ENCODE results near the gene RMDN3. TPM values are rescaled to one million over a fixed set of nuclear protein-coding genes. Genes with fewer than 3 reads are reported as not detected.
A peak's percentile ranks its signal among the peaks of the same experiment; 100 is the strongest.

The RMDN3 gene
- total RNA-seq, 1 donor: 19.9 TPM

DNA sequence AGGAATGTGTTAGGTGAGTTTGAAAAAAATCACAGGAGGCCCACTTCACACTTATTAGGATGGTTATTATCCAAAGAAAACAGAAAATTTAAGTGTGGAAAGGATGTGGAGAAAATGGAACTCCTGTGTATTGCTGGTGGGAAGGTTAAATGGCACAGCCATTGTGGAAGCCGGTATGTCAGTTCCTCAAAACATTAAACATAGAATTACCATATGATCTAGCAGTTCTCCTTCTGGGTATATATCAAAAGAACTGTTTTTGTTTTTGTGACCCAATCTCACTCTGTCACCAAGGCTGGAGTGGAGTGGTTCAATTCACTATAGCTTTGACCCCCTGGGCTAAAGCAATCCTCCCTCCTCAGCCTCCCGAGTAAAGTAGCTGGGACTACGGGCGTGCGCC lies 41.5 kb upstream of the RMDN3 start:
- Histone ChIP-seq H3K9me3 (ENCODE audit: low read depth, low read length) (no peaks in the 10 kb centered on the region), H2AFZ (ENCODE audit: low read length) (no peak overlapping the region), H3K36me3 (ENCODE audit: insufficient read depth, low read length) (peaks cover 4% of the 10 kb centered on the region), H4K20me1 (ENCODE audit: insufficient read depth, low read length) (peaks cover 9% of the 10 kb centered on the region), H3K27me3 (ENCODE audit: insufficient read depth, low read length) (no peaks in the 10 kb centered on the region), H3K27ac (ENCODE audit: low read depth, low read length) (no peak overlapping the region), H3K4me3 (ENCODE audit: insufficient read depth, low read length) (no peak overlapping the region), H3K4me2 (ENCODE audit: insufficient read depth, low read length) (no peak overlapping the region), H3K4me1 (ENCODE audit: insufficient read depth, low read length) (peaks cover 11% of the 10 kb centered on the region), H3K79me2 (ENCODE audit: insufficient read depth, low read length) (peaks cover 55% of the 10 kb centered on the region)
- TF ChIP-seq, protein P1, sequence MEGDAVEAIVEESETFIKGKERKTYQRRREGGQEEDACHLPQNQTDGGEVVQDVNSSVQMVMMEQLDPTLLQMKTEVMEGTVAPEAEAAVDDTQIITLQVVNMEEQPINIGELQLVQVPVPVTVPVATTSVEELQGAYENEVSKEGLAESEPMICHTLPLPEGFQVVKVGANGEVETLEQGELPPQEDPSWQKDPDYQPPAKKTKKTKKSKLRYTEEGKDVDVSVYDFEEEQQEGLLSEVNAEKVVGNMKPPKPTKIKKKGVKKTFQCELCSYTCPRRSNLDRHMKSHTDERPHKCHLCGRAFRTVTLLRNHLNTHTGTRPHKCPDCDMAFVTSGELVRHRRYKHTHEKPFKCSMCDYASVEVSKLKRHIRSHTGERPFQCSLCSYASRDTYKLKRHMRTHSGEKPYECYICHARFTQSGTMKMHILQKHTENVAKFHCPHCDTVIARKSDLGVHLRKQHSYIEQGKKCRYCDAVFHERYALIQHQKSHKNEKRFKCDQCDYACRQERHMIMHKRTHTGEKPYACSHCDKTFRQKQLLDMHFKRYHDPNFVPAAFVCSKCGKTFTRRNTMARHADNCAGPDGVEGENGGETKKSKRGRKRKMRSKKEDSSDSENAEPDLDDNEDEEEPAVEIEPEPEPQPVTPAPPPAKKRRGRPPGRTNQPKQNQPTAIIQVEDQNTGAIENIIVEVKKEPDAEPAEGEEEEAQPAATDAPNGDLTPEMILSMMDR (IDR thresholded peaks at IDR 0.05; ENCODE audit: extremely low read depth, low read depth, low read length): no peak
- no peak for DNase-seq (ENCODE audit: insufficient read length, low spot score, missing footprints)

DNA sequence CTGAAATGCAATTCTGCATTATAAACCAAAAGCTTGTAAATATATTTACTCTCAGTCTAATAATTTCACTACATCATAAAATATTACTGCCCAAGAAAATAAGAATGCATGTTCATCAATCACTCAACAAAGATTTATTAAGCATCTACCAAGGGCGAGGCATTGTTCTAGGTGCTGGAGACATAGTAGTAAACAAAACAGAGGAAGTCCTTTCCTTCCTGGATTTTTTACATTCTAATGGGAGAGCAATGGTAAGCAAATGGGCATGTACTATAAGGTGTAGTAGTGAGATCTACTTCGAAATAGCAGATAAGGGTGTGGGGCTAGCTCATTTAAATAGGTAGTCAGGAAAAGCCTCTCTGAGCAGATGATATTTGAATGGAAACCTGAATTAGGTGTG lies 41.0 kb upstream of the RMDN3 start:
- no peak overlapping the region for H3K4me2 ChIP-seq (ENCODE audit: insufficient read depth, low read length)
- H3K36me3 ChIP-seq (ENCODE audit: insufficient read depth, low read length): peaks cover 4% of the 10 kb centered on the region
- H3K27ac ChIP-seq (ENCODE audit: low read depth, low read length): no peak overlapping the region
- TF ChIP-seq, protein P1 (IDR thresholded peaks at IDR 0.05; ENCODE audit: extremely low read depth, low read depth, low read length): no peak
- H3K9me3 ChIP-seq (ENCODE audit: low read depth, low read length): no peaks in the 10 kb centered on the region
- H4K20me1 ChIP-seq (ENCODE audit: insufficient read depth, low read length): peaks cover 9% of the 10 kb centered on the region
- H3K4me1 ChIP-seq (ENCODE audit: insufficient read depth, low read length): peaks cover 11% of the 10 kb centered on the region
- no peak overlapping the region for H3K4me3 ChIP-seq (ENCODE audit: insufficient read depth, low read length)
- DNase-seq (ENCODE audit: insufficient read length, low spot score, missing footprints): no peak
- peaks cover 55% of the 10 kb centered on the region for H3K79me2 ChIP-seq (ENCODE audit: insufficient read depth, low read length)
- H3K27me3 ChIP-seq (ENCODE audit: insufficient read depth, low read length): no peaks in the 10 kb centered on the region
- no peak overlapping the region for H2AFZ ChIP-seq (ENCODE audit: low read length)

DNA sequence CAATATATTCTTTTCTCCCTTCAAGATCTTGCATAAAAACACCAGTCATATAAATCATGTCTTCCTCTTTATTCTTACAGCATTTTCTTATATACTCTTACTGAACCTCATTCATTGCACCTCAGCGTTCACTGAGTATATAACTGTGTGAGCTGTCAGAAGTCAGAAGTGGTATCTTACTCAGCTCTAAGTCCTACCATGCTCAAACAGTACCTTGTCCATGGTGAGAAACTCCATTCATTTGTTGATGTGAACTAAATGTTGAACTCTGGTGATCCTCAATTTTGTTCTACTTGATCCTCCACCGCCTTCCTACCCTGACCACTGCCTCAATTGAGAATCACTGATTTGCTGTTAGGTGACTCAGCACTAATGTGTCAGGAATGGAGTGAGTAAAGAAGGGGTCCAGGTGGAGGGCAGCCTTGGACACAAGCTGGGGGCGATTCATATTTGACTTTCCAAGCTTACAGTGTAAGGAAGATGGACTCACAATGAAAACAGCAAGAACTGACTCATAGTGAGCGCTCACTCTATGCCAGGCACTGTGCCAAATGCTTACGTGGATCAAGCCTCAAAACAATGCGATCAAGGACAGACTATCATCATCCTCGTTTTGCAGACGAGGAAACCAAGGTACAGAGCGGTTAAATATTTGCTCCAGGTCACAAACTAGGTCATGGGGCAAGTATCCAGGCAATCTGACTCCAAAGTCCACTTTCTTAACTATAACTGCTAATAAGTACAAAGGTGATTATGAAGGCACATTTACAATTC lies 38.3 kb upstream of the RMDN3 start:
- Histone ChIP-seq H3K4me3 (ENCODE audit: insufficient read depth, low read length) (peak overlapping the region; percentile 27), H3K4me2 (ENCODE audit: insufficient read depth, low read length) (peak overlapping the region; percentile 66), H3K27me3 (ENCODE audit: insufficient read depth, low read length) (no peaks in the 10 kb centered on the region), H4K20me1 (ENCODE audit: insufficient read depth, low read length) (peaks cover 6% of the 10 kb centered on the region), H3K9me3 (ENCODE audit: low read depth, low read length) (no peaks in the 10 kb centered on the region), H3K4me1 (ENCODE audit: insufficient read depth, low read length) (peaks cover 17% of the 10 kb centered on the region), H3K36me3 (ENCODE audit: insufficient read depth, low read length) (peaks cover 4% of the 10 kb centered on the region), H3K27ac (ENCODE audit: low read depth, low read length) (peak overlapping the region; percentile 70), H2AFZ (ENCODE audit: low read length) (peak overlapping the region; percentile 56), H3K79me2 (ENCODE audit: insufficient read depth, low read length) (peaks cover 59% of the 10 kb centered on the region)
- TF ChIP-seq, protein P1 (IDR thresholded peaks at IDR 0.05; ENCODE audit: extremely low read depth, low read depth, low read length): no peak
- peak; percentile 53 for DNase-seq (ENCODE audit: insufficient read length, low spot score, missing footprints)

DNA sequence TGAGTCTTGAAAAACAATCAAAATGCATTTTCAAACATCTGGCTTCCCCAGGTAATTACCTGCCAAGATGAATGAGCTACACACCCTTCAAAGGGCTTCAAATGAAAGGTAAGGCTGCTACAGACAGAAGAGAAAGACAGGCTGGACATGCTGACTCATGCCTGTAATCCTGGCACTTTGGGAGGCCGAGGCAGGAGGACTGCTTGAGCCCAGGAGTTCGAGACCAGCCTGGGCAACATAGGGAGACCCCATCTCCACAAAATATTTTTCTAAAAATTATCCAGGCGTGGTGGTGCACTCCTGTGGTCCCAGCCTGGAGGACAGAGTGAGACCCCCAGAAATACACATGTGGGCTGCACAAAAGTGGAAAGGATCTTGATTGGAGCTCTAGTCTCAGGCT lies 37.3 kb upstream of the RMDN3 start:
- peaks cover 55% of the 10 kb centered on the region for H3K79me2 ChIP-seq (ENCODE audit: insufficient read depth, low read length)
- H3K4me3 ChIP-seq (ENCODE audit: insufficient read depth, low read length): no peak overlapping the region
- no peak overlapping the region for H2AFZ ChIP-seq (ENCODE audit: low read length)
- no peaks in the 10 kb centered on the region for H3K9me3 ChIP-seq (ENCODE audit: low read depth, low read length)
- peaks cover 13% of the 10 kb centered on the region for H4K20me1 ChIP-seq (ENCODE audit: insufficient read depth, low read length)
- H3K27me3 ChIP-seq (ENCODE audit: insufficient read depth, low read length): no peaks in the 10 kb centered on the region
- no peak for DNase-seq (ENCODE audit: insufficient read length, low spot score, missing footprints)
- H3K4me2 ChIP-seq (ENCODE audit: insufficient read depth, low read length): no peak overlapping the region
- no peak overlapping the region for H3K27ac ChIP-seq (ENCODE audit: low read depth, low read length)
- TF ChIP-seq, protein P1 (IDR thresholded peaks at IDR 0.05; ENCODE audit: extremely low read depth, low read depth, low read length): no peak
- H3K4me1 ChIP-seq (ENCODE audit: insufficient read depth, low read length): peaks cover 23% of the 10 kb centered on the region
- peaks cover 4% of the 10 kb centered on the region for H3K36me3 ChIP-seq (ENCODE audit: insufficient read depth, low read length)
